Measurements from ENCODE around the gene EIF3K. TPM values are rescaled to one million over a fixed set of nuclear protein-coding genes. Genes with fewer than 3 reads are reported as not detected.

Gene EIF3K
- total RNA-seq, 4 donors from 2014 or later, result 267 to 660 (median 460) TPM

DNA sequence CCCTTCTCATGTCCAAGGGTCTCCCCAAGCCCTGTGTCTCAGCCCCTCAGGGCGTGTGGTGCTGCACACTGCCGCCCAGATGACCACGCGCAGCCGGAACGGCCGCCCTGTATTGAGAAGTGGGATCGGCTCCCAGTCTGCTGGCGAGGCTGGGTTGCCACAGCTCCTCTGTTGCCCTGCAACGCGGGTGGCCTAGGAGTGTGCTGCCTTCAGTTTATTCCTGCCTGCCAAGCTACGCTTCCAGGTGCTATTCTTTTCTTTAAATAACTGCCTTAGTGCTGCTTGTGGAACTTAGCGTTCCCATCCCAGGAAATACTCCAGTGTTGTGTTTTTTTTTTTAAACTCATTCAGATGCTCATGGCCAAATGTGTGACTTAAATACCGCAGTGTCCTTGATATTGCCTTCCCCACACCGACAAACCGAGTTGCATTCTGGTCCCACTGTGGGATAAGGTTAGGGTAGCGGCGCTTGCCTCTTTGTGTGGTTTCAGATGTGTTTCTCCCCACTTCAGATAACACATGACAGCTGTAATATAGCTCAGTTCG lies 45.0 kb downstream of the EIF3K start:
- intact Hi-C loops (cut with DNase I; ENCODE audit: low total_unique reads), result no loop called here
- no peak for DNase-seq
- in situ Hi-C loops (cut with MboI; ENCODE audit: low pct_ligation_motif_present in 1 of 4, low pct_unique_long_range_greater_than_20kb in 1 of 4, low sequenced_read_pairs in 3 of 4), result no loop called here
- TF ChIP-seq POLR2AphosphoS5 (IDR thresholded peaks at IDR 0.05) (peak; percentile 36 to 55 (median 44)), POLR2A (IDR thresholded peaks at IDR 0.05) (no peak), EP300 (IDR thresholded peaks at IDR 0.05; ENCODE audit: low read depth) (peak; percentile 51)
- TF ChIP-seq, protein P1, sequence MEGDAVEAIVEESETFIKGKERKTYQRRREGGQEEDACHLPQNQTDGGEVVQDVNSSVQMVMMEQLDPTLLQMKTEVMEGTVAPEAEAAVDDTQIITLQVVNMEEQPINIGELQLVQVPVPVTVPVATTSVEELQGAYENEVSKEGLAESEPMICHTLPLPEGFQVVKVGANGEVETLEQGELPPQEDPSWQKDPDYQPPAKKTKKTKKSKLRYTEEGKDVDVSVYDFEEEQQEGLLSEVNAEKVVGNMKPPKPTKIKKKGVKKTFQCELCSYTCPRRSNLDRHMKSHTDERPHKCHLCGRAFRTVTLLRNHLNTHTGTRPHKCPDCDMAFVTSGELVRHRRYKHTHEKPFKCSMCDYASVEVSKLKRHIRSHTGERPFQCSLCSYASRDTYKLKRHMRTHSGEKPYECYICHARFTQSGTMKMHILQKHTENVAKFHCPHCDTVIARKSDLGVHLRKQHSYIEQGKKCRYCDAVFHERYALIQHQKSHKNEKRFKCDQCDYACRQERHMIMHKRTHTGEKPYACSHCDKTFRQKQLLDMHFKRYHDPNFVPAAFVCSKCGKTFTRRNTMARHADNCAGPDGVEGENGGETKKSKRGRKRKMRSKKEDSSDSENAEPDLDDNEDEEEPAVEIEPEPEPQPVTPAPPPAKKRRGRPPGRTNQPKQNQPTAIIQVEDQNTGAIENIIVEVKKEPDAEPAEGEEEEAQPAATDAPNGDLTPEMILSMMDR (IDR thresholded peaks at IDR 0.05), result no peak
- Histone ChIP-seq H3K27me3 (no peaks in the 10 kb centered on the region), H3K4me1 (peaks cover 95 to 100% (median 99%) of the 10 kb centered on the region in 4 donors), H3K27ac (peak overlapping the region; percentile 99 to 100 (median 99)), H3K36me3 (no peaks in the 10 kb centered on the region), H3K9me3 (no peaks in the 10 kb centered on the region), H3K4me3 (no peak overlapping the region)
- WGBS, 2 donors (ENCODE audit: low coverage in 1 of 2), result 49 to 74% methylated on average over 6 to 18 of the region's 19 CpGs

DNA sequence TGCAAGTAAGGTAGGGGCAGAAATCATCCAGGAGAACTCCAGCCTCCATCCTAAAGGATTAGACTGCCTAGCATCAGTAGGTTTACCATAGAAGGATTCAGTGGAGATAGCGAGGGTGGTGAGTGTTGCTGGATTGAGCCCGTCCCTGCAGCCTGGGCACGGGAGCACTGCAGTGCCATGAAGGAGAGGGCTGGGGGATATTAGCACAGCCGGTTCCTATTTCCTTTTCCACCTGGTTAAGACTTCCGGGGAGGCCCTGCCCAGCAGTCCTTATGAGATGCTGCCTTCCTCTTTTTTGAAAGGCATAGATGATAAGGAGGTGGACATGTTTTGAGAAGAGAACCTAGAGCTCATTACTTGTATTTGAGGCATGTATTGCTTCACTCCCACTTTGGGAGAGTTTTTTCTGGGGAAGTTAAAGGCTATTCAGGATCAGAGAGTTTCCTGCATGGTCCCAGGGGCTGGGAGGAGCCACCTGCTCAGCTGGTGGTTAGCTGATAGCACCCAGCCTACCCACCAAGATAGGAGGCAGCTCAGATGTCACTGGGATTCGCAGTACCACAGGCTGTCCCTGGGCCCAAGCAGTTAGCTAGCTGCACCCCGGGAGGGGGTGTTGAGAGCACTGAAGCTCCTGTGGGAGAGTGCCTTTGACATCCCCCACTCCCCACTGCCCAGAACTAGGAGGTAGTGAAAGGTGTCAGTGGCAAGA lies 45.7 kb downstream of the EIF3K start:
- in situ Hi-C loops (cut with MboI; ENCODE audit: low pct_ligation_motif_present in 1 of 4, low pct_unique_long_range_greater_than_20kb in 1 of 4, low sequenced_read_pairs in 3 of 4) (no loop called here), intact Hi-C loops (cut with DNase I; ENCODE audit: low total_unique reads) (no loop called here)
- TF ChIP-seq POLR2AphosphoS5 (IDR thresholded peaks at IDR 0.05) (no peak), POLR2A (IDR thresholded peaks at IDR 0.05) (no peak), EP300 (IDR thresholded peaks at IDR 0.05; ENCODE audit: low read depth) (no peak)
- TF ChIP-seq, protein P1 (IDR thresholded peaks at IDR 0.05), result no peak
- Histone ChIP-seq H3K27me3 (no peaks in the 10 kb centered on the region), H3K9me3 (no peaks in the 10 kb centered on the region), H3K4me3 (no peak overlapping the region), H3K4me1 (peaks cover 95 to 100% (median 99%) of the 10 kb centered on the region in 4 donors), H3K36me3 (no peaks in the 10 kb centered on the region), H3K27ac (peak overlapping the region; percentile 99 to 100 (median 99))
- 44% methylated on average over 7 of the region's 7 CpGs; no CpG with 5 or more reads in 1 of the 2 donors for WGBS, 2 donors (ENCODE audit: low coverage in 1 of 2)
- DNase-seq, result no peak

DNA sequence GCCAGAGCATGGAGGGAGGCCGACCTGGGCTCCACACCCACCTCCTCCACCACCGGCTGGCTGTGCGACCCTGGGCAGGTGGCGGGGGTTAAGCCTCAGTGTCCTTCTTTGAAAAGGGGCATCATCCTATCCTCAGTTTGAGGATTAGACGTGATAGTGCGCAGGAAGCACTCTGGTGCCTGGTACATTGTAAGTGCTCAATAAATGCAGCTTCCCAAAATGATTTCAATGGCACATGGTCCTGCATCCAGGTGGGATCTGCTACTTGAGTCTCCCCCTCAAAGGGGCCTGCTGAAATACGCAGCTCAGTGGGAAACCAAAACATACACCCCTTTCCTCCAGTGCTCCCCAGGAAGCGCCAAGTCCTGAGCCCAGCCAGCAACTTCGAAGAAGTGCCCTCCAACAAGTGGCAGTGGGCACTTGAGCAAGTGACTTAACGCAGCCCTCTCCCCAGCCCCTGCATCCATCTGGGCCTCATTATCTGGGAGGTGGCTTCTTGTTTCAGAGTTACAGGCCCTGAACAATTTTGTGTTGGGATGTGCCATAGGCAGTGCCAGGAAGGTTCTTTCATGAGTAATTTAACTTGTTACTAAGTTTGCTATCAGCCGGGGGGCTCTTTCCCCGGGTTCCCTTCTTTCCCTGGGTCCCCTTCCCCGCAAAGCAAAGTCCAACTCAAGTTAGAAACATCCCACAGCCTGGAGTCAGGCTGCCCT lies 46.4 kb downstream of the EIF3K start:
- DNase-seq, result no peak
- H3K27me3 ChIP-seq, result no peaks in the 10 kb centered on the region
- TF ChIP-seq POLR2AphosphoS5 (IDR thresholded peaks at IDR 0.05), result no peak
- TF ChIP-seq EP300 (IDR thresholded peaks at IDR 0.05; ENCODE audit: low read depth), result no peak
- TF ChIP-seq POLR2A (IDR thresholded peaks at IDR 0.05), result no peak
- TF ChIP-seq, protein P1 (IDR thresholded peaks at IDR 0.05), result no peak
- H3K27ac ChIP-seq, result peak overlapping the region; percentile 99 to 100 (median 99)
- in situ Hi-C loops (cut with MboI; ENCODE audit: low pct_ligation_motif_present in 1 of 4, low pct_unique_long_range_greater_than_20kb in 1 of 4, low sequenced_read_pairs in 3 of 4) (no loop called here), intact Hi-C loops (cut with DNase I; ENCODE audit: low total_unique reads) (no loop called here)
- H3K4me1 ChIP-seq, result peaks cover 95 to 100% (median 99%) of the 10 kb centered on the region in 4 donors
- H3K36me3 ChIP-seq, result no peaks in the 10 kb centered on the region
- H3K9me3 ChIP-seq, result no peaks in the 10 kb centered on the region
- 66 to 70% methylated on average over 2 to 13 of the region's 13 CpGs for WGBS, 2 donors (ENCODE audit: low coverage in 1 of 2)
- H3K4me3 ChIP-seq, result no peak overlapping the region

DNA sequence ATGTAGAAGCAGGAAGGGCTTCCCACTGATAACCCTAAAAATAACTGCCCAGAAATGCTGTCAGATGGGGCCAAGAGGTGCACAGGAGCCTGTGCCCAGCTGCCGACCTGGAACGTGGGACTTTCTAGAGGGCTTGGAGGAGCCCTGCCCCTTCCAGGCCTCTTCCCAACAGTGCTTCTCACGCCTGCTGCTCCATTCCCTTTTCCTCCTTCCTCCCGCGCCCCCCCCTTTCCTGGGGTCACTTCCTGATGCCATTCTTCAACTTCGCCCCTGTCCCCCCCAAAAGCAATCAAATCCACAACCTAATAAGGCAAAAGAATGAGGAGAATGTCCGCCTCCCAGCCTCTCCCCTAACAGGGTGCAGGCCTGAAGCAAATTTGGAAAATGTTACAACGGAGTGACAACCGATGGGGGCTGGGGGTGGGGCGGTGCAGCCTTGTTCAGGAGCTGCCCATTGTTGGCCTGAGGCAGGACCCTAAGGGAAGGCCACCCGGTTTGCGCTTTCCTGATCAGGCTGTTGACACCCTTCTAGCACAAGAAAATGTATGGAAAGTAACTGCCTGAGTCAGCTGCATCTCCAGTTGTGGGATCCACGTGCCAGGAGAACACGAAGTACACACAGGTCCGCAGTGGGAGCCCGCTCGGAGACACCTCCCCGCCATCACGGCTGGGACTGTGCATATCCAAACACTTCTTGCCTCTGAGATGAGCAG lies 47.1 kb downstream of the EIF3K start:
- DNase-seq, result peak; percentile 57
- H3K27me3 ChIP-seq, result no peaks in the 10 kb centered on the region
- H3K9me3 ChIP-seq, result no peaks in the 10 kb centered on the region
- H3K4me1 ChIP-seq, result peaks cover 95 to 100% (median 99%) of the 10 kb centered on the region in 4 donors
- WGBS, 2 donors (ENCODE audit: low coverage in 1 of 2), result 32 to 55% methylated on average over 3 to 19 of the region's 19 CpGs
- in situ Hi-C loops (cut with MboI; ENCODE audit: low pct_ligation_motif_present in 1 of 4, low pct_unique_long_range_greater_than_20kb in 1 of 4, low sequenced_read_pairs in 3 of 4), result no loop called here
- TF ChIP-seq POLR2AphosphoS5 (IDR thresholded peaks at IDR 0.05) (peak in 1 of 3 donors; percentile 17), POLR2A (IDR thresholded peaks at IDR 0.05) (peak; percentile 33)
- TF ChIP-seq, protein P1 (IDR thresholded peaks at IDR 0.05), result no peak
- intact Hi-C loops (cut with DNase I; ENCODE audit: low total_unique reads), result no loop called here
- H3K4me3 ChIP-seq, result no peak overlapping the region
- H3K36me3 ChIP-seq, result no peaks in the 10 kb centered on the region
- peak overlapping the region; percentile 99 to 100 (median 99) for H3K27ac ChIP-seq

Data from transverse colon (tissue), 4 donors.